GM23338 (cell line): ENCODE data around the gene TMEM207. TPM values are rescaled to one million over a fixed set of nuclear protein-coding genes. Genes with fewer than 3 reads are reported as not detected.

Experiments
- ATAC-seq: fragments of 200-7000 bp; cut with Tn5 transposase; 3 replicates; pipeline ENCODE4 v1.9.1; 2020
- DNase-seq: peaks from one replicate; pipeline ENCODE4 v3.0.0-alpha.2; 2015; ENCODE audit warnings: low spot score
- H2AFZ ChIP-seq: fragments of 200-600 bp; sonication (generic); 2 replicates; pipeline ENCODE4 v1.8.0; 2016; ENCODE audit warnings: antibody characterized with exemption, mild to moderate bottlenecking, moderate library complexity
- H3F3A ChIP-seq: fragments of 200-600 bp; sonication (generic); replicated peaks from 2 replicates; pipeline ENCODE4 v1.8.0; 2017; ENCODE audit warnings: antibody characterized with exemption, mixed run types, low read depth
- H3K27ac ChIP-seq: fragments of 200-600 bp; sonication (generic); 2 replicates; pipeline ENCODE4 v1.6.1; 2016; ENCODE audit warnings: low read depth
- H3K27me3 ChIP-seq: fragments of 200-600 bp; sonication (generic); 2 replicates; pipeline ENCODE4 v1.8.0; 2016; ENCODE audit warnings: mild to moderate bottlenecking, mixed run types, moderate library complexity; ENCODE audit not compliant: insufficient read depth
- H3K36me3 ChIP-seq: fragments of 200-600 bp; sonication (generic); 2 replicates; pipeline ENCODE4 v1.8.0; 2016; ENCODE audit warnings: mild to moderate bottlenecking; ENCODE audit not compliant: insufficient read depth
- H3K4me1 ChIP-seq: fragments of 200-600 bp; sonication (generic); 2 replicates; pipeline ENCODE4 v1.8.0; 2016; ENCODE audit warnings: mild to moderate bottlenecking, moderate library complexity; ENCODE audit not compliant: insufficient read depth
- H3K4me2 ChIP-seq: fragments of 200-600 bp; sonication (generic); 2 replicates; pipeline ENCODE4 v1.7.1; 2017; ENCODE audit warnings: mixed run types
- H3K4me3 ChIP-seq: fragments of 200-600 bp; sonication (generic); 2 replicates; pipeline ENCODE4 v1.6.1; 2016; ENCODE audit warnings: mixed run types
- H3K79me2 ChIP-seq: fragments of 200-600 bp; sonication (generic); replicated peaks from 2 replicates; pipeline ENCODE4 v1.8.0; 2017; ENCODE audit warnings: mild to moderate bottlenecking; ENCODE audit not compliant: insufficient read depth
- H3K9me2 ChIP-seq: fragments of 200-600 bp; sonication (generic); 2 replicates; pipeline ENCODE4 v1.8.0; 2017; ENCODE audit not compliant: insufficient read depth
- H4K20me1 ChIP-seq: fragments of 200-600 bp; sonication (generic); replicated peaks from 2 replicates; pipeline ENCODE4 v1.8.0; 2017; ENCODE audit warnings: mild to moderate bottlenecking; ENCODE audit not compliant: insufficient read depth
- H3K27ac Mint-ChIP-seq: 2 replicates; pipeline ENCODE4 v1.8.0; 2020; ENCODE audit warnings: inconsistent platforms, mild to moderate bottlenecking, moderate library complexity, mixed read lengths
- H3K27me3 Mint-ChIP-seq: 3 replicates; pipeline ENCODE4 v1.8.0; 2022; ENCODE audit warnings: low read depth, mild to moderate bottlenecking, moderate library complexity, mixed read lengths, inconsistent platforms; ENCODE audit not compliant: insufficient read depth, poor library complexity
- H3K36me3 Mint-ChIP-seq: 3 replicates; pipeline ENCODE4 v1.8.0; 2021; ENCODE audit warnings: low read depth, mild to moderate bottlenecking, inconsistent platforms, moderate library complexity, mixed read lengths
- H3K4me1 Mint-ChIP-seq: 3 replicates; pipeline ENCODE4 v1.8.0; 2020; ENCODE audit warnings: mild to moderate bottlenecking, inconsistent platforms, mixed read lengths
- H3K4me3 Mint-ChIP-seq: 3 replicates; pipeline ENCODE4 v1.8.0; 2021; ENCODE audit warnings: moderate library complexity, mild to moderate bottlenecking, inconsistent platforms, mixed read lengths
- H3K9me3 Mint-ChIP-seq: 3 replicates; pipeline ENCODE4 v1.8.0; 2020; ENCODE audit warnings: moderate library complexity, mild to moderate bottlenecking, inconsistent platforms, mixed read lengths
- CREB1 ChIP-seq: fragments of 250-450 bp; sonication (Bioruptor Pico); IDR thresholded peaks from 2 replicates; pipeline ENCODE4 v1.5.0; 2020; ENCODE audit warnings: low read depth, mild to moderate bottlenecking, moderate library complexity
- EZH2 ChIP-seq: fragments of 200-600 bp; sonication (generic); IDR thresholded peaks from one replicate; pipeline ENCODE4 v1.8.0; 2017; ENCODE audit warnings: antibody characterized with exemption, mild to moderate bottlenecking, low read depth; ENCODE audit not compliant: unreplicated experiment
- EZH2phosphoT487 ChIP-seq: fragments of 200-600 bp; sonication (generic); IDR thresholded peaks from one replicate; pipeline ENCODE4 v1.8.1; 2018; ENCODE audit warnings: antibody characterized with exemption; ENCODE audit not compliant: unreplicated experiment
- JUNB ChIP-seq: IDR thresholded peaks from one replicate; pipeline ENCODE4 v1.6.1; 2016; ENCODE audit warnings: antibody characterized with exemption; ENCODE audit not compliant: unreplicated experiment
- NANOG ChIP-seq: IDR thresholded peaks from 2 replicates; pipeline ENCODE4 v1.6.1; 2016; ENCODE audit warnings: antibody characterized with exemption, borderline replicate concordance
- POLR2AphosphoS5 ChIP-seq: IDR thresholded peaks from 2 replicates; pipeline ENCODE4 v1.6.1; 2016; ENCODE audit warnings: antibody characterized with exemption, low read depth
- STAT1 ChIP-seq: IDR thresholded peaks from one replicate; pipeline ENCODE4 v1.6.1; 2016; ENCODE audit warnings: antibody characterized with exemption; ENCODE audit not compliant: unreplicated experiment
- ZNF114 ChIP-seq: fragments of 250-450 bp; sonication (Bioruptor Pico); IDR thresholded peaks from 2 replicates; pipeline ENCODE4 v1.5.0; 2020; ENCODE audit warnings: mild to moderate bottlenecking, moderate library complexity
- ZNF331 ChIP-seq: fragments of 250-450 bp; sonication (Bioruptor Pico); IDR thresholded peaks from 2 replicates; pipeline ENCODE4 v1.5.0; 2020; ENCODE audit warnings: low read depth, mild to moderate bottlenecking, moderate library complexity
- polyA plus RNA-seq: library from polyadenylated mRNA; unstranded; fragments of >200 nt; fragmentation: Nextera tagmentation; extraction: Ambion mirVana; gene quantifications from 2 replicates; pipeline ENCODE4 v1.2.1, GENCODE V29; 2016
- total RNA-seq: library from RNA; depleted of rRNA; stranded (reverse); fragments of >200 nt; shearing (Covaris generic); gene quantifications from 2 replicates; pipeline ENCODE4 v1.2.3, GENCODE V29; 2014
- TF ChIP-seq, protein P1 (sequence below): IDR thresholded peaks from 2 replicates; pipeline ENCODE4 v1.6.1; 2016; ENCODE audit warnings: antibody characterized with exemption
- TF ChIP-seq, protein P2 (sequence below), 2 experiments: fragments of 200-600 bp in 1 of 2; sonication (generic) in 1 of 2; conservative IDR thresholded peaks; 2 replicates each; pipeline versions ENCODE4 v1.5.1 to v1.6.1; 2016 to 2017; ENCODE audit warnings: antibody characterized with exemption in 2 of 2, low read depth in 2 of 2, mild to moderate bottlenecking in 2 of 2, moderate library complexity in 1 of 2
- TF ChIP-seq, protein P3 (sequence below): IDR thresholded peaks from one replicate; pipeline ENCODE4 v1.6.1; 2018; ENCODE audit warnings: antibody characterized with exemption; ENCODE audit not compliant: unreplicated experiment
- TF ChIP-seq, protein P4 (sequence below): fragments of 250-450 bp; sonication (Bioruptor Pico); IDR thresholded peaks from 2 replicates; pipeline ENCODE4 v1.5.0; 2020; ENCODE audit warnings: mild to moderate bottlenecking, moderate library complexity

TMEM207 gene
- total and polyA plus RNA-seq, 2 experiments from 2014 or later, result not detected

DNA sequence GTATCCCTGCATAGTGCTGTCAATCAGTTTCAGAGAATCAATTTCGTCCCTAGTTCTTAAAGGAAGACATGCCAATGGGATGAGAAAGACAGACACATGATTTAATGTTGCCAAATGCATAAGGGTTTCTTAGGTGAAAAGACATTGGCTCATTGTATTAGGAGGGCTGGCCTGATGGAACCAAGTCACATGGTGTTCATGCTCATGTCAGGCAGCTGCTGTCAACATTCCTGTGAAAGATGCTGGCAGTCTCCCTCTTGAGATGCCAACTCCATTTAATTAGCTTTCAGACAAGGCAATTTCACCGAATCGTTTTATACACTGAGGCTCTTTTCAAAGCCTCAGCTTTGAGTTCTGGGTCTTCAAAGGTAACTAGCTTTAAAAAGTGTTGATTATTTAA lies 48.1 kb upstream of the TMEM207 start:
- no peak for DNase-seq
- no peaks in the 10 kb centered on the region for H3K4me1 ChIP-seq
- no peaks in the 10 kb centered on the region for H3F3A ChIP-seq
- Mint-ChIP-seq H3K36me3 (no peaks in the 10 kb centered on the region), H3K27me3 (no peaks in the 10 kb centered on the region), H3K4me3 (no peak overlapping the region), H3K27ac (no peak overlapping the region), H3K9me3 (no peaks in the 10 kb centered on the region), H3K4me1 (peaks cover 7% of the 10 kb centered on the region)
- no peak overlapping the region for H2AFZ ChIP-seq
- ATAC-seq, result no peak
- no peak for TF ChIP-seq ZNF114 (CRISPR knock-in tag)
- TF ChIP-seq, protein P1, sequence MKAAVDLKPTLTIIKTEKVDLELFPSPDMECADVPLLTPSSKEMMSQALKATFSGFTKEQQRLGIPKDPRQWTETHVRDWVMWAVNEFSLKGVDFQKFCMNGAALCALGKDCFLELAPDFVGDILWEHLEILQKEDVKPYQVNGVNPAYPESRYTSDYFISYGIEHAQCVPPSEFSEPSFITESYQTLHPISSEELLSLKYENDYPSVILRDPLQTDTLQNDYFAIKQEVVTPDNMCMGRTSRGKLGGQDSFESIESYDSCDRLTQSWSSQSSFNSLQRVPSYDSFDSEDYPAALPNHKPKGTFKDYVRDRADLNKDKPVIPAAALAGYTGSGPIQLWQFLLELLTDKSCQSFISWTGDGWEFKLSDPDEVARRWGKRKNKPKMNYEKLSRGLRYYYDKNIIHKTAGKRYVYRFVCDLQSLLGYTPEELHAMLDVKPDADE, result no peak
- TF ChIP-seq CREB1 (CRISPR knock-in tag), result no peak
- TF ChIP-seq EZH2phosphoT487, result no peak
- no peak for TF ChIP-seq NANOG
- TF ChIP-seq, protein P2, sequence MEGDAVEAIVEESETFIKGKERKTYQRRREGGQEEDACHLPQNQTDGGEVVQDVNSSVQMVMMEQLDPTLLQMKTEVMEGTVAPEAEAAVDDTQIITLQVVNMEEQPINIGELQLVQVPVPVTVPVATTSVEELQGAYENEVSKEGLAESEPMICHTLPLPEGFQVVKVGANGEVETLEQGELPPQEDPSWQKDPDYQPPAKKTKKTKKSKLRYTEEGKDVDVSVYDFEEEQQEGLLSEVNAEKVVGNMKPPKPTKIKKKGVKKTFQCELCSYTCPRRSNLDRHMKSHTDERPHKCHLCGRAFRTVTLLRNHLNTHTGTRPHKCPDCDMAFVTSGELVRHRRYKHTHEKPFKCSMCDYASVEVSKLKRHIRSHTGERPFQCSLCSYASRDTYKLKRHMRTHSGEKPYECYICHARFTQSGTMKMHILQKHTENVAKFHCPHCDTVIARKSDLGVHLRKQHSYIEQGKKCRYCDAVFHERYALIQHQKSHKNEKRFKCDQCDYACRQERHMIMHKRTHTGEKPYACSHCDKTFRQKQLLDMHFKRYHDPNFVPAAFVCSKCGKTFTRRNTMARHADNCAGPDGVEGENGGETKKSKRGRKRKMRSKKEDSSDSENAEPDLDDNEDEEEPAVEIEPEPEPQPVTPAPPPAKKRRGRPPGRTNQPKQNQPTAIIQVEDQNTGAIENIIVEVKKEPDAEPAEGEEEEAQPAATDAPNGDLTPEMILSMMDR (conservative IDR thresholded peaks at IDR 0.05; ENCODE audit: low read depth in 2 of 2), result no peak
- TF ChIP-seq, protein P3, sequence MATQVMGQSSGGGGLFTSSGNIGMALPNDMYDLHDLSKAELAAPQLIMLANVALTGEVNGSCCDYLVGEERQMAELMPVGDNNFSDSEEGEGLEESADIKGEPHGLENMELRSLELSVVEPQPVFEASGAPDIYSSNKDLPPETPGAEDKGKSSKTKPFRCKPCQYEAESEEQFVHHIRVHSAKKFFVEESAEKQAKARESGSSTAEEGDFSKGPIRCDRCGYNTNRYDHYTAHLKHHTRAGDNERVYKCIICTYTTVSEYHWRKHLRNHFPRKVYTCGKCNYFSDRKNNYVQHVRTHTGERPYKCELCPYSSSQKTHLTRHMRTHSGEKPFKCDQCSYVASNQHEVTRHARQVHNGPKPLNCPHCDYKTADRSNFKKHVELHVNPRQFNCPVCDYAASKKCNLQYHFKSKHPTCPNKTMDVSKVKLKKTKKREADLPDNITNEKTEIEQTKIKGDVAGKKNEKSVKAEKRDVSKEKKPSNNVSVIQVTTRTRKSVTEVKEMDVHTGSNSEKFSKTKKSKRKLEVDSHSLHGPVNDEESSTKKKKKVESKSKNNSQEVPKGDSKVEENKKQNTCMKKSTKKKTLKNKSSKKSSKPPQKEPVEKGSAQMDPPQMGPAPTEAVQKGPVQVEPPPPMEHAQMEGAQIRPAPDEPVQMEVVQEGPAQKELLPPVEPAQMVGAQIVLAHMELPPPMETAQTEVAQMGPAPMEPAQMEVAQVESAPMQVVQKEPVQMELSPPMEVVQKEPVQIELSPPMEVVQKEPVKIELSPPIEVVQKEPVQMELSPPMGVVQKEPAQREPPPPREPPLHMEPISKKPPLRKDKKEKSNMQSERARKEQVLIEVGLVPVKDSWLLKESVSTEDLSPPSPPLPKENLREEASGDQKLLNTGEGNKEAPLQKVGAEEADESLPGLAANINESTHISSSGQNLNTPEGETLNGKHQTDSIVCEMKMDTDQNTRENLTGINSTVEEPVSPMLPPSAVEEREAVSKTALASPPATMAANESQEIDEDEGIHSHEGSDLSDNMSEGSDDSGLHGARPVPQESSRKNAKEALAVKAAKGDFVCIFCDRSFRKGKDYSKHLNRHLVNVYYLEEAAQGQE, result no peak
- TF ChIP-seq JUNB, result no peak
- no peak for TF ChIP-seq ZNF331
- TF ChIP-seq POLR2AphosphoS5, result no peak
- TF ChIP-seq, protein P4, sequence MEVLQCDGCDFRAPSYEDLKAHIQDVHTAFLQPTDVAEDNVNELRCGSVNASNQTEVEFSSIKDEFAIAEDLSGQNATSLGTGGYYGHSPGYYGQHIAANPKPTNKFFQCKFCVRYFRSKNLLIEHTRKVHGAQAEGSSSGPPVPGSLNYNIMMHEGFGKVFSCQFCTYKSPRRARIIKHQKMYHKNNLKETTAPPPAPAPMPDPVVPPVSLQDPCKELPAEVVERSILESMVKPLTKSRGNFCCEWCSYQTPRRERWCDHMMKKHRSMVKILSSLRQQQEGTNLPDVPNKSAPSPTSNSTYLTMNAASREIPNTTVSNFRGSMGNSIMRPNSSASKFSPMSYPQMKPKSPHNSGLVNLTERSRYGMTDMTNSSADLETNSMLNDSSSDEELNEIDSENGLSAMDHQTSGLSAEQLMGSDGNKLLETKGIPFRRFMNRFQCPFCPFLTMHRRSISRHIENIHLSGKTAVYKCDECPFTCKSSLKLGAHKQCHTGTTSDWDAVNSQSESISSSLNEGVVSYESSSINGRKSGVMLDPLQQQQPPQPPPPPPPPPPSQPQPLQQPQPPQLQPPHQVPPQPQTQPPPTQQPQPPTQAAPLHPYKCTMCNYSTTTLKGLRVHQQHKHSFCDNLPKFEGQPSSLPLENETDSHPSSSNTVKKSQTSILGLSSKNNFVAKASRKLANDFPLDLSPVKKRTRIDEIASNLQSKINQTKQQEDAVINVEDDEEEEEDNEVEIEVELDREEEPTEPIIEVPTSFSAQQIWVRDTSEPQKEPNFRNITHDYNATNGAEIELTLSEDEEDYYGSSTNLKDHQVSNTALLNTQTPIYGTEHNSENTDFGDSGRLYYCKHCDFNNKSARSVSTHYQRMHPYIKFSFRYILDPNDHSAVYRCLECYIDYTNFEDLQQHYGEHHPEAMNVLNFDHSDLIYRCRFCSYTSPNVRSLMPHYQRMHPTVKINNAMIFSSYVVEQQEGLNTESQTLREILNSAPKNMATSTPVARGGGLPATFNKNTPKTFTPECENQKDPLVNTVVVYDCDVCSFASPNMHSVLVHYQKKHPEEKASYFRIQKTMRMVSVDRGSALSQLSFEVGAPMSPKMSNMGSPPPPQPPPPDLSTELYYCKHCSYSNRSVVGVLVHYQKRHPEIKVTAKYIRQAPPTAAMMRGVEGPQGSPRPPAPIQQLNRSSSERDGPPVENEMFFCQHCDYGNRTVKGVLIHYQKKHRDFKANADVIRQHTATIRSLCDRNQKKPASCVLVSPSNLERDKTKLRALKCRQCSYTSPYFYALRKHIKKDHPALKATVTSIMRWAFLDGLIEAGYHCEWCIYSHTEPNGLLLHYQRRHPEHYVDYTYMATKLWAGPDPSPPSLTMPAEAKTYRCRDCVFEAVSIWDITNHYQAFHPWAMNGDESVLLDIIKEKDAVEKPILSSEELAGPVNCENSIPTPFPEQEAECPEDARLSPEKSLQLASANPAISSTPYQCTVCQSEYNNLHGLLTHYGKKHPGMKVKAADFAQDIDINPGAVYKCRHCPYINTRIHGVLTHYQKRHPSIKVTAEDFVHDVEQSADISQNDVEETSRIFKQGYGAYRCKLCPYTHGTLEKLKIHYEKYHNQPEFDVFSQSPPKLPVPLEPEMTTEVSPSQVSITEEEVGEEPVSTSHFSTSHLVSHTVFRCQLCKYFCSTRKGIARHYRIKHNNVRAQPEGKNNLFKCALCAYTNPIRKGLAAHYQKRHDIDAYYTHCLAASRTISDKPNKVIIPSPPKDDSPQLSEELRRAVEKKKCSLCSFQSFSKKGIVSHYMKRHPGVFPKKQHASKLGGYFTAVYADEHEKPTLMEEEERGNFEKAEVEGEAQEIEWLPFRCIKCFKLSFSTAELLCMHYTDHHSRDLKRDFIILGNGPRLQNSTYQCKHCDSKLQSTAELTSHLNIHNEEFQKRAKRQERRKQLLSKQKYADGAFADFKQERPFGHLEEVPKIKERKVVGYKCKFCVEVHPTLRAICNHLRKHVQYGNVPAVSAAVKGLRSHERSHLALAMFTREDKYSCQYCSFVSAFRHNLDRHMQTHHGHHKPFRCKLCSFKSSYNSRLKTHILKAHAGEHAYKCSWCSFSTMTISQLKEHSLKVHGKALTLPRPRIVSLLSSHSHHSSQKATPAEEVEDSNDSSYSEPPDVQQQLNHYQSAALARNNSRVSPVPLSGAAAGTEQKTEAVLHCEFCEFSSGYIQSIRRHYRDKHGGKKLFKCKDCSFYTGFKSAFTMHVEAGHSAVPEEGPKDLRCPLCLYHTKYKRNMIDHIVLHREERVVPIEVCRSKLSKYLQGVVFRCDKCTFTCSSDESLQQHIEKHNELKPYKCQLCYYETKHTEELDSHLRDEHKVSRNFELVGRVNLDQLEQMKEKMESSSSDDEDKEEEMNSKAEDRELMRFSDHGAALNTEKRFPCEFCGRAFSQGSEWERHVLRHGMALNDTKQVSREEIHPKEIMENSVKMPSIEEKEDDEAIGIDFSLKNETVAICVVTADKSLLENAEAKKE, result no peak
- no peak for TF ChIP-seq STAT1
- TF ChIP-seq EZH2, result no peak
- H3K79me2 ChIP-seq, result no peaks in the 10 kb centered on the region
- H3K4me3 ChIP-seq, result no peak overlapping the region
- H3K9me2 ChIP-seq, result no peaks in the 10 kb centered on the region
- no peak overlapping the region for H3K4me2 ChIP-seq
- no peak overlapping the region for H3K27ac ChIP-seq
- H4K20me1 ChIP-seq, result no peaks in the 10 kb centered on the region
- no peaks in the 10 kb centered on the region for H3K36me3 ChIP-seq
- H3K27me3 ChIP-seq, result no peaks in the 10 kb centered on the region
